ENCODE measurements around the gene PRR35. TPM values are rescaled to one million over a fixed set of nuclear protein-coding genes. Genes with fewer than 3 reads are reported as not detected.

PRR35 gene
- polyA plus RNA-seq, 4 donors = not detected

- no peaks in the 10 kb centered on the region for H3K9me3 ChIP-seq (ENCODE audit: control insufficient read depth in 2 of 2, insufficient read depth in 1 of 2, low read depth in 1 of 2, low read length in 1 of 2)
- DNase-seq = peak in 1 of 2 donors; percentile 89
- FAIRE-seq = no peak
- H3K4me1 ChIP-seq (ENCODE audit: control insufficient read depth in 3 of 3, insufficient read depth in 2 of 3, low read depth in 1 of 3, low read length in 2 of 3) = peaks cover 4 to 40% (median 13%) of the 10 kb centered on the region in 3 donors
- H3K4me3 ChIP-seq (ENCODE audit: low read depth in 1 of 3, low read length in 3 of 3) = peak within 1 kb of the TSS; percentile 63 to 93 (median 68)
- no peaks in the 10 kb centered on the region for H3K27me3 ChIP-seq (ENCODE audit: control insufficient read depth in 3 of 3, insufficient read depth in 3 of 3, low read length in 3 of 3)
- H3K27ac ChIP-seq (ENCODE audit: low read depth in 1 of 3, low read length in 2 of 3) = peak within 1 kb of the TSS; percentile 39 to 64 (median 44)
- H3K36me3 ChIP-seq (ENCODE audit: control insufficient read depth in 3 of 3, insufficient read depth in 2 of 3, low read depth in 1 of 3, low read length in 3 of 3) = peaks cover 0 to 28% (median 0%) of the 10 kb centered on the region in 3 donors
- WGBS, 3 donors = 2 to 4% (median 3%) methylated on average over 53 to 87 of the region's 87 CpGs
These were observed 9.5 kb downstream of the PRR35 start, which contains the start of gene PIGQ for GRCh38 chr16:569445-570254. Gene PIGQ (plus strand): TSS chr16:569968. CDS start chr16:574075, 4,107 bp downstream.

GRCh38 chr16:572865-573650 is 12.9 kb downstream of the PRR35 start:
- DNase-seq (no peak), FAIRE-seq (no peak)
- Histone ChIP-seq H3K36me3 (ENCODE audit: control insufficient read depth in 3 of 3, insufficient read depth in 2 of 3, low read depth in 1 of 3, low read length in 3 of 3) (peaks cover 0 to 57% (median 0%) of the 10 kb centered on the region in 3 donors), H3K27ac (ENCODE audit: low read depth in 1 of 3, low read length in 2 of 3) (no peak overlapping the region), H3K9me3 (ENCODE audit: control insufficient read depth in 2 of 2, insufficient read depth in 1 of 2, low read depth in 1 of 2, low read length in 1 of 2) (no peaks in the 10 kb centered on the region), H3K4me3 (ENCODE audit: low read depth in 1 of 3, low read length in 3 of 3) (no peak overlapping the region), H3K27me3 (ENCODE audit: control insufficient read depth in 3 of 3, insufficient read depth in 3 of 3, low read length in 3 of 3) (no peaks in the 10 kb centered on the region), H3K4me1 (ENCODE audit: control insufficient read depth in 3 of 3, insufficient read depth in 2 of 3, low read depth in 1 of 3, low read length in 2 of 3) (peaks cover 4 to 14% (median 7%) of the 10 kb centered on the region in 3 donors)
- WGBS, 3 donors = 86 to 89% (median 88%) methylated on average over 27 of the region's 27 CpGs

- peaks cover 0 to 63% (median 0%) of the 10 kb centered on the region in 3 donors for H3K36me3 ChIP-seq (ENCODE audit: control insufficient read depth in 3 of 3, insufficient read depth in 2 of 3, low read depth in 1 of 3, low read length in 3 of 3)
- FAIRE-seq (no peak), DNase-seq (no peak)
- H3K27ac ChIP-seq (ENCODE audit: low read depth in 1 of 3, low read length in 2 of 3) = no peak overlapping the region
- WGBS, 3 donors = 86 to 92% (median 91%) methylated on average over 41 to 46 of the region's 46 CpGs
- no peak overlapping the region for H3K4me3 ChIP-seq (ENCODE audit: low read depth in 1 of 3, low read length in 3 of 3)
- no peaks in the 10 kb centered on the region for H3K27me3 ChIP-seq (ENCODE audit: control insufficient read depth in 3 of 3, insufficient read depth in 3 of 3, low read length in 3 of 3)
- H3K9me3 ChIP-seq (ENCODE audit: control insufficient read depth in 2 of 2, insufficient read depth in 1 of 2, low read depth in 1 of 2, low read length in 1 of 2) = no peaks in the 10 kb centered on the region
- H3K4me1 ChIP-seq (ENCODE audit: control insufficient read depth in 3 of 3, insufficient read depth in 2 of 3, low read depth in 1 of 3, low read length in 2 of 3) = peaks cover under 1 to 2% (median 1%) of the 10 kb centered on the region in 3 donors
These were observed 14.0 kb downstream of the PRR35 start for GRCh38 chr16:574021-574760.

- 88 to 93% (median 92%) methylated on average over 31 to 36 of the region's 36 CpGs for WGBS, 3 donors
- DNase-seq (no peak), FAIRE-seq (no peak)
- Histone ChIP-seq H3K4me3 (ENCODE audit: low read depth in 1 of 3, low read length in 3 of 3) (no peak overlapping the region), H3K27me3 (ENCODE audit: control insufficient read depth in 3 of 3, insufficient read depth in 3 of 3, low read length in 3 of 3) (no peaks in the 10 kb centered on the region), H3K9me3 (ENCODE audit: control insufficient read depth in 2 of 2, insufficient read depth in 1 of 2, low read depth in 1 of 2, low read length in 1 of 2) (no peaks in the 10 kb centered on the region), H3K27ac (ENCODE audit: low read depth in 1 of 3, low read length in 2 of 3) (no peak overlapping the region), H3K4me1 (ENCODE audit: control insufficient read depth in 3 of 3, insufficient read depth in 2 of 3, low read depth in 1 of 3, low read length in 2 of 3) (no peaks in the 10 kb centered on the region), H3K36me3 (ENCODE audit: control insufficient read depth in 3 of 3, insufficient read depth in 2 of 3, low read depth in 1 of 3, low read length in 3 of 3) (peaks cover 0 to 72% (median 0%) of the 10 kb centered on the region in 3 donors)
These were observed 15.4 kb downstream of the PRR35 start for GRCh38 chr16:575354-576196.

- FAIRE-seq (no peak), DNase-seq (no peak)
- Histone ChIP-seq H3K27me3 (ENCODE audit: control insufficient read depth in 3 of 3, insufficient read depth in 3 of 3, low read length in 3 of 3) (no peaks in the 10 kb centered on the region), H3K27ac (ENCODE audit: low read depth in 1 of 3, low read length in 2 of 3) (no peak overlapping the region), H3K9me3 (ENCODE audit: control insufficient read depth in 2 of 2, insufficient read depth in 1 of 2, low read depth in 1 of 2, low read length in 1 of 2) (no peaks in the 10 kb centered on the region), H3K4me1 (ENCODE audit: control insufficient read depth in 3 of 3, insufficient read depth in 2 of 3, low read depth in 1 of 3, low read length in 2 of 3) (no peaks in the 10 kb centered on the region), H3K4me3 (ENCODE audit: low read depth in 1 of 3, low read length in 3 of 3) (no peak overlapping the region), H3K36me3 (ENCODE audit: control insufficient read depth in 3 of 3, insufficient read depth in 2 of 3, low read depth in 1 of 3, low read length in 3 of 3) (peaks cover 0 to 78% (median 0%) of the 10 kb centered on the region in 3 donors)
- 81 to 86% (median 85%) methylated on average over 20 to 21 of the region's 21 CpGs for WGBS, 3 donors
These were observed 16.1 kb downstream of the PRR35 start for GRCh38 chr16:576197-576822.

GRCh38 chr16:576823-577201 is 16.6 kb downstream of the PRR35 start:
- Histone ChIP-seq H3K27ac (ENCODE audit: low read depth in 1 of 3, low read length in 2 of 3) (no peak overlapping the region), H3K9me3 (ENCODE audit: control insufficient read depth in 2 of 2, insufficient read depth in 1 of 2, low read depth in 1 of 2, low read length in 1 of 2) (no peaks in the 10 kb centered on the region), H3K4me1 (ENCODE audit: control insufficient read depth in 3 of 3, insufficient read depth in 2 of 3, low read depth in 1 of 3, low read length in 2 of 3) (no peaks in the 10 kb centered on the region), H3K4me3 (ENCODE audit: low read depth in 1 of 3, low read length in 3 of 3) (no peak overlapping the region), H3K36me3 (ENCODE audit: control insufficient read depth in 3 of 3, insufficient read depth in 2 of 3, low read depth in 1 of 3, low read length in 3 of 3) (peaks cover 0 to 77% (median 0%) of the 10 kb centered on the region in 3 donors), H3K27me3 (ENCODE audit: control insufficient read depth in 3 of 3, insufficient read depth in 3 of 3, low read length in 3 of 3) (no peaks in the 10 kb centered on the region)
- 51 to 71% (median 63%) methylated on average over 8 of the region's 8 CpGs for WGBS, 3 donors
- no peak for FAIRE-seq
- no peak for DNase-seq

- Histone ChIP-seq H3K9me3 (ENCODE audit: control insufficient read depth in 2 of 2, insufficient read depth in 1 of 2, low read depth in 1 of 2, low read length in 1 of 2) (no peaks in the 10 kb centered on the region), H3K4me3 (ENCODE audit: low read depth in 1 of 3, low read length in 3 of 3) (no peak overlapping the region), H3K27ac (ENCODE audit: low read depth in 1 of 3, low read length in 2 of 3) (no peak overlapping the region), H3K36me3 (ENCODE audit: control insufficient read depth in 3 of 3, insufficient read depth in 2 of 3, low read depth in 1 of 3, low read length in 3 of 3) (peaks cover 0 to 76% (median 0%) of the 10 kb centered on the region in 3 donors), H3K27me3 (ENCODE audit: control insufficient read depth in 3 of 3, insufficient read depth in 3 of 3, low read length in 3 of 3) (no peaks in the 10 kb centered on the region), H3K4me1 (ENCODE audit: control insufficient read depth in 3 of 3, insufficient read depth in 2 of 3, low read depth in 1 of 3, low read length in 2 of 3) (no peaks in the 10 kb centered on the region)
- no peak for FAIRE-seq
- DNase-seq = no peak
- WGBS, 3 donors = 94 to 96% (median 95%) methylated on average over 10 to 13 of the region's 13 CpGs
These were observed 17.6 kb downstream of the PRR35 start for GRCh38 chr16:577796-578195.
